GM12801 (cell line): ENCODE results near the gene ZNF730.

ENCODE experiments used
- TF ChIP-seq, protein P1 (sequence below): IDR thresholded peaks from one replicate; pipeline ENCODE4 v1.5.1; 2011; ENCODE audit warnings: control low read depth; ENCODE audit not compliant: insufficient read length; ENCODE audit errors: extremely low read depth

The ZNF730 gene

DNA sequence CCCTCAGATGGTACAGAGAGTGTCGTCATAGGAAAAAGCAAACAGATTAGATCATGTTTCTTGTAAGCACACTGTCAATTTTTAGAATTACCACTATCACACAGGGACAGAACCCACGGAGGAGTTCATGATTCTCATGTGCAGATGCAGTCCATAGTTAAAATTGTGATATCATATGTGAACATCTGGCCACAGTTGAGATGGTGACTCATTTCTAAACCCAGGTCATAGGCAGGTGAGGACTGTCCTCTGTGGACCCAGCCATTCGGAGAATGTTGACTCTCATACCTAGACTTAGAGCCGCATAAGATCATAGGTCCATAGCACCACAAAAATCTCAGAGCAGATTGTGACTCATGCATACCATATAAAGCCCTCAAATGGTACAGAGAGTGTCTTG is 17.8 kb upstream of the ZNF730 start:
- TF ChIP-seq, protein P1, sequence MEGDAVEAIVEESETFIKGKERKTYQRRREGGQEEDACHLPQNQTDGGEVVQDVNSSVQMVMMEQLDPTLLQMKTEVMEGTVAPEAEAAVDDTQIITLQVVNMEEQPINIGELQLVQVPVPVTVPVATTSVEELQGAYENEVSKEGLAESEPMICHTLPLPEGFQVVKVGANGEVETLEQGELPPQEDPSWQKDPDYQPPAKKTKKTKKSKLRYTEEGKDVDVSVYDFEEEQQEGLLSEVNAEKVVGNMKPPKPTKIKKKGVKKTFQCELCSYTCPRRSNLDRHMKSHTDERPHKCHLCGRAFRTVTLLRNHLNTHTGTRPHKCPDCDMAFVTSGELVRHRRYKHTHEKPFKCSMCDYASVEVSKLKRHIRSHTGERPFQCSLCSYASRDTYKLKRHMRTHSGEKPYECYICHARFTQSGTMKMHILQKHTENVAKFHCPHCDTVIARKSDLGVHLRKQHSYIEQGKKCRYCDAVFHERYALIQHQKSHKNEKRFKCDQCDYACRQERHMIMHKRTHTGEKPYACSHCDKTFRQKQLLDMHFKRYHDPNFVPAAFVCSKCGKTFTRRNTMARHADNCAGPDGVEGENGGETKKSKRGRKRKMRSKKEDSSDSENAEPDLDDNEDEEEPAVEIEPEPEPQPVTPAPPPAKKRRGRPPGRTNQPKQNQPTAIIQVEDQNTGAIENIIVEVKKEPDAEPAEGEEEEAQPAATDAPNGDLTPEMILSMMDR, result no peak

DNA sequence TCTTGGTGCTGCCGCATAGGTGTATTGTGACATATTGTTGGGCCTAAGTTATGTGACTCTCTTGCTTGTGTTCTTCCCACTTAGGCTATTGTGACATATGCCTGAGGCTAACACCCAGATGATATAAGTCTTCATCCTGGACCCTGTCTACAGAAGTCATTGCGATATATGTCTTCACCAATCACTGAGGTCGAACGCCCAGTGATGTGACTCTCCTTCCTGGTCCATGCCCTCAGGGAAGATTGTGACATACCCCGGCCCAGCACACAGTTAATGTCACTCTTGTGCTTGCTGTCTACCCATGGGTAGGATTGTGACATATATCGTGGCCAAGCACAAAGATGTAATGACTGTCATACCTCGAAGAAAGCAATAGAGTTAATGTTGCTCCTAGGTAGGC is 16.9 kb upstream of the ZNF730 start:
- TF ChIP-seq, protein P1, result no peak

DNA sequence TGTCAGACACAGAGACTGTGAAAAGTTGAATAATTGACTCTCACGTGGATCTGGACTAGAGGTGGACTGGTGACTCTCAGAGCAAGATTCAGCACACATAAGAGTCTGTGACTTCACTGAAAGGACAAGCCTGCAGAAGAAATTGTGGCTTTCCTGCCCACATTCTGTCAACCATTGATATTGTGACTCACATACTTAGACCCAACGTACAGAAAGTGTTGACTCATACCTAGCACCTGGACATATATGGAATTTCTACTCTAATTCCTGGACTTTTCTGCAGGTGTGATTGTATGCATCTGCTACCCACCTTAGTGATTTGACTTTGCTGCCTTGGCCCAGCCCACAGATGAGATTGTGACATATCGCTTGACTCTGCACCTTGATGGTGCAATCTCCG is 15.6 kb upstream of the ZNF730 start:
- TF ChIP-seq, protein P1, result no peak

DNA sequence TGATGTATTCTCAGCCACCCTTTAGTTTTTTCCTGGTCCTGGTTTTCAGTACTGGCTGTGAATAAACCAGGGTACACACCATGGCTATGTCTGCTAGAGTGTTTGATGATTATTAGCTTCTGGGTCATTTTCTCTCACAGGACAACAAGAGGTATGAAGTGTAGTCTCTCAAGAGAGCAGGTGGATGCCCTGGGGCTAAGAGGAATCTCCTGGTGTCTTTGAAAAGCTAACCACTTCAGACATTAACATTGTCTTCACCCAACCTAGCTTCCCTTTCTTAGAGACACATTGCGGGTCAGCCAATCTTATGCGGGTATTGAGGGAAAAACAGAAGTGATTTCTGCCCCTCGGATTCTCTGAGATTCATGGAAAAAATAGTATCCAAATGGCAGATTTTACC is 1.6 kb downstream of the ZNF730 start:
- TF ChIP-seq, protein P1, result no peak

DNA sequence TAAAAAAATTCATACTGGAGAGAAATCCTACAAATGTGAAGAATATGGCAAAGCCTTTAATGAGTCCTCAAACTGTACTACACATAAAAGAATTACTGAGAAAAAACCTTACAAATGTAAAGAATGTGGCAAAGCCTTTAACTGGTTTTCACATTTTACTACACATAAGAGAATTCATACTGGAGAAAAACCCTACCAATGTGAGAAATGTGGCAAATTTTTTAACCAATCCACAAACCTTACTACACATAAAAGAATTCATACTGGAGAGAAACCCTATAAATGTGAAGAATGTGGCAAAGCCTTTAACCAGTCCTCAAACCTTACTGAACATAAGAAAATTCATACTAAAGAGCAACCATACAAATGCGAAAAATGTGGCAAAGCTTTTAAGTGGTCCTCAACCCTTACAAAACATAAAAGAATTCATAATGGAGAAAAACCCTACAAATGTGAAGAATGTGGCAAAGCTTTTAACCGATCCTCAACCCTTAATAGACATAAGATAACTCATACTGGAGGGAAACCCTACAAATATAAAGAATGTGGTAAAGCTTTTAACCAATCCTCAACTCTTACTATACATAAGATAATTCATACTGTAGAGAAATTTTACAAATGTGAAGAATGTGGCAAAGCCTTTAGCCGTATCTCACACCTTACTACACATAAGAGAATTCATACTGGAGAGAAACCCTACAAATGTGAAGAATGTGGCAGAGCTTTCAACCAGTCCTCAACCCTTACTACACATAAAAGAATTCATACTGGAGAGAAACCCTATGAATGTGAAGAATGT is 29.0 kb downstream of the ZNF730 start:
- TF ChIP-seq, protein P1, result no peak

DNA sequence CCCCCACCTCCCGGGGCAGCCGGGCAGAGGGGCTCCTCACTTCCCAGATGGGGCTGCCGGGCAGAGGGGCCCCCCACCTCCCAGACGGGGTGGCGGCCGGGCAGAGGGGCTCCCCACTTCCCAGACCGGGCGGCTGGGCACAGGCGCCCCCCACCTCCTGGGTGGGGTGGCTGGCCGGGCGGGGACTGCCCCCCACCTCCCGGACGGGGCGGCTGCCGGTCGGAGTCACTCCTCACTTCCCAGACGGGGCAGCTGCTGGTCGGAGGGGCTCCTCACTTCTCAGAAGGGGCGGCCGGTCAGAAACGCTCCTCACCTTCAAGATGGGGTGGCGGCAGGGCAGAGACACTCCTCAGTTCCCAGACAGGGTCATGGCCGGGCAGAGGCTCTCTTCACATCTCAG is 43.9 kb downstream of the ZNF730 start:
- TF ChIP-seq, protein P1, result no peak

DNA sequence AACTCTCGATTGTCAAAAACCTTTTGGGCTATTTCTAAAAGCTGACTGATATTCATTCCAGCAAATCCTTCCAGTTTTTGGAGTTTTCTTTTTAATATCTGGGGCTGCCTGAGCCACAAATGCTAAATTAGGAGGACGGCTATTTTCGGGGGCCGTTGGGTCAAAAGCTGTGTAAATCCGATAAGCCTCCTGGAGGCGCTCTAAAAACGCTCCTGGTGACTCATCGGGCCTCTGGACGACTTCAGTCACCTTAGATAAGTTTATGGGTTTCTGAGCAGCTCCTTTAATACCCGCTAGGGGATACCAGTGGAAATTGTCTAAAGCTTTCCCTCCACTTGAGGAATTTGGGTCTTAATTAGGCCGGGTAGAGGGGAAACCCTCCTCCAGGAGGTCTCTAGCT is 66.4 kb downstream of the ZNF730 start:
- TF ChIP-seq, protein P1, result no peak

DNA sequence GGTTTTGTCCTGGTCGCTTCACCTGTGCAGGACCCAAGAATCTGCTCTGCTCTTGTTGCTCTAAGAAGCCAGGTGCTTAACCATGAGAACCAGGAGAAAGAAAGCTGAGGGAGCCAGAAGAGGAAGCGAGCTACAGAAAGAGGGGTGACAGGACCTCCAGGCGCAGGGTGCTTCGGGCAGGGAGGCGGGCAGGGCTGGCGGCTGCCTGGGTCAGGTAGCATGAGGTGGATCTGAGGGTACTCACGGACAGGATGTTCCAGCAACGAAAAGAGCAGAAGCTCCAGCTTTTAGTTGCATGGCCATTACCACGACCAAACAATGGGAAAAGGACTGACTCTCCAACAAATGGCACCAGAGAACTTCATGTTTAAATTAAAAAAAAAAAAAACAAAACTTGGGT is 73.5 kb downstream of the ZNF730 start:
- TF ChIP-seq, protein P1, result no peak
